ENCODE results near the gene TENT5D. TPM values are rescaled to one million over a fixed set of nuclear protein-coding genes. Genes with fewer than 3 reads are reported as not detected.
"Not testable (repeated sequence)": the region's sequence is repeated elsewhere in the genome, so short reads cannot be mapped to it uniquely, and the experiment has no call there.

TENT5D gene
- total RNA-seq, 2 donors from 2014 or later: not detected

GRCh38 chrX:80430826-80431504 lies 10.7 kb downstream of the TENT5D start:
- H3K27me3 ChIP-seq (replicated peaks; ENCODE audit: insufficient read depth): no peaks in the 10 kb centered on the region
- no peaks in the 10 kb centered on the region for H3K9me3 ChIP-seq
- no peaks in the 10 kb centered on the region for H3K4me1 ChIP-seq (ENCODE audit: control insufficient read depth in 1 of 2, low read depth in 2 of 2)
- H3K4me3 ChIP-seq: no peak overlapping the region
- DNase-seq (ENCODE audit: low spot score) (no peak), ATAC-seq (ENCODE audit: insufficient number of reproducible peaks, low FRiP score, low read depth) (no peak)
- no peak overlapping the region for H3K27ac ChIP-seq
- TF ChIP-seq CTCF (IDR thresholded peaks at IDR 0.05): no peak
- H3K36me3 ChIP-seq: no peaks in the 10 kb centered on the region

- no peak for TF ChIP-seq CTCF (IDR thresholded peaks at IDR 0.05)
- ATAC-seq (ENCODE audit: insufficient number of reproducible peaks, low FRiP score, low read depth): no peak
- no peaks in the 10 kb centered on the region for H3K36me3 ChIP-seq
- no peaks in the 10 kb centered on the region for H3K4me1 ChIP-seq (ENCODE audit: control insufficient read depth in 1 of 2, low read depth in 2 of 2)
- no peak for DNase-seq (ENCODE audit: low spot score)
- H3K27me3 ChIP-seq (replicated peaks; ENCODE audit: insufficient read depth): no peaks in the 10 kb centered on the region
- H3K4me3 ChIP-seq: no peak overlapping the region
- H3K27ac ChIP-seq: peak overlapping the region in 1 of 2 donors; percentile 30
- H3K9me3 ChIP-seq: no peaks in the 10 kb centered on the region
These were observed 11.2 kb downstream of the TENT5D start for GRCh38 chrX:80431505-80431832.

GRCh38 chrX:80432441-80432840 lies 12.2 kb downstream of the TENT5D start:
- no peak for TF ChIP-seq CTCF (IDR thresholded peaks at IDR 0.05)
- H3K4me1 ChIP-seq (ENCODE audit: control insufficient read depth in 1 of 2, low read depth in 2 of 2): no peaks in the 10 kb centered on the region
- H3K36me3 ChIP-seq: no peaks in the 10 kb centered on the region
- H3K27ac ChIP-seq: peak overlapping the region; percentile 30 to 47
- no peaks in the 10 kb centered on the region for H3K9me3 ChIP-seq
- ATAC-seq (ENCODE audit: insufficient number of reproducible peaks, low FRiP score, low read depth) (no peak), DNase-seq (ENCODE audit: low spot score) (no peak)
- H3K4me3 ChIP-seq: no peak overlapping the region
- H3K27me3 ChIP-seq (replicated peaks; ENCODE audit: insufficient read depth): no peaks in the 10 kb centered on the region

GRCh38 chrX:80432863-80433262 lies 12.6 kb downstream of the TENT5D start:
- Histone ChIP-seq H3K36me3 (no peaks in the 10 kb centered on the region), H3K27ac (peak overlapping the region in 1 of 2 donors; percentile 35), H3K4me1 (ENCODE audit: control insufficient read depth in 1 of 2, low read depth in 2 of 2) (no peaks in the 10 kb centered on the region), H3K4me3 (no peak overlapping the region), H3K9me3 (no peaks in the 10 kb centered on the region), H3K27me3 (replicated peaks; ENCODE audit: insufficient read depth) (no peaks in the 10 kb centered on the region)
- DNase-seq (ENCODE audit: low spot score): peak; percentile 2
- no peak for ATAC-seq (ENCODE audit: insufficient number of reproducible peaks, low FRiP score, low read depth)
- no peak for TF ChIP-seq CTCF (IDR thresholded peaks at IDR 0.05)

- H3K27ac ChIP-seq; H3K4me3 ChIP-seq; H3K4me1 ChIP-seq (ENCODE audit: control insufficient read depth in 1 of 2, low read depth in 2 of 2); ATAC-seq (ENCODE audit: insufficient number of reproducible peaks, low FRiP score, low read depth); H3K27me3 ChIP-seq (replicated peaks; ENCODE audit: insufficient read depth); DNase-seq (ENCODE audit: low spot score); H3K36me3 ChIP-seq; H3K9me3 ChIP-seq: not testable (repeated sequence)
These were observed 47.9 kb downstream of the TENT5D start for GRCh38 chrX:80468166-80468565.

GRCh38 chrX:80471582-80471981 lies 51.3 kb downstream of the TENT5D start:
- TF ChIP-seq CTCF (IDR thresholded peaks at IDR 0.05): no peak
- no peak overlapping the region for H3K27ac ChIP-seq
- H3K4me1 ChIP-seq (ENCODE audit: control insufficient read depth in 1 of 2, low read depth in 2 of 2): no peaks in the 10 kb centered on the region
- H3K27me3 ChIP-seq (replicated peaks; ENCODE audit: insufficient read depth): no peaks in the 10 kb centered on the region
- DNase-seq (ENCODE audit: low spot score): no peak
- no peaks in the 10 kb centered on the region for H3K36me3 ChIP-seq
- no peak for ATAC-seq (ENCODE audit: insufficient number of reproducible peaks, low FRiP score, low read depth)
- no peaks in the 10 kb centered on the region for H3K9me3 ChIP-seq
- H3K4me3 ChIP-seq: no peak overlapping the region

Measured in thoracic aorta (tissue), 2 donors.